K562 treated with DMSO at 1 percent for 48 hours (cell line): ENCODE results near the gene OR2A12. TPM values are rescaled to one million over a fixed set of nuclear protein-coding genes. Genes with fewer than 3 reads are reported as not detected.

Experiments used
- total RNA-seq: library from RNA; unstranded; fragments of 300-600 nt; gene quantifications from 2 replicates; pipeline ENCODE4 v1.2.3, GENCODE V29; 2022; ENCODE audit warnings: low replicate concordance; ENCODE audit errors: extremely low read depth

The OR2A12 gene, protein sequence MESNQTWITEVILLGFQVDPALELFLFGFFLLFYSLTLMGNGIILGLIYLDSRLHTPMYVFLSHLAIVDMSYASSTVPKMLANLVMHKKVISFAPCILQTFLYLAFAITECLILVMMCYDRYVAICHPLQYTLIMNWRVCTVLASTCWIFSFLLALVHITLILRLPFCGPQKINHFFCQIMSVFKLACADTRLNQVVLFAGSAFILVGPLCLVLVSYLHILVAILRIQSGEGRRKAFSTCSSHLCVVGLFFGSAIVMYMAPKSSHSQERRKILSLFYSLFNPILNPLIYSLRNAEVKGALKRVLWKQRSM
- not detected in 2 replicates for total RNA-seq

DNA sequence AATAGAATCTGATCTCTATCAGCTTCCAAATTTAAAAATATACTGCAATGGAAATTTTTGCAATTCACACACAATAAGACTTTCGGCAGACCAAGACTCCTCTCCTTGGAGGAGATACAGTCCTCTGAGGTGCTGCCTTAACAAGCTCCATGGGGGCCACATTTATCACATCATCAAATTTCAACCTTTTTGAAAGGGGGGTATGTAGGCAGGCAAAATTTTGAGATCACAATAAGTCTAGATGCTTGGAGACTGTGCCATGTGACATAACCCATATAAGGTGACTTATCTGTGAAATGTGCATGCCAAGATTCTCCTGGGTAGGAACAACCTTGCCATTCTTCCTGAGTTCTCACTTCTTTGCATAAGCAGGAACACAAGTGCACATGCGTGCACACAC, at the start of gene OR2A12:
OR2A12 (plus strand) TSS at position 301 of the 400 bp plus-strand sequence. CDS start 8,830 bp downstream, outside the sequence.

GRCh38 chr7:144048648-144049047, 37.4 kb upstream of the OR2A12 start, which contains the start of gene OR2A5:
Gene OR2A5, plus strand, starts transcription at chr7:144048948. Its CDS starts 1,454 bp downstream, at chr7:144050402.

GRCh38 chr7:144069511-144069910, 16.6 kb upstream of the OR2A12 start, which contains the start of gene OR2A25:
Gene OR2A25, plus strand, starts transcription at chr7:144069811. Its CDS starts 4,409 bp downstream, at chr7:144074220.

GRCh38 chr7:144109283-144109682, 23.2 kb downstream of the OR2A12 start, which contains the start of gene OR2A2:
Gene OR2A2, plus strand, starts transcription at chr7:144109583. Its CDS starts 0 bp downstream, at chr7:144109583.

DNA sequence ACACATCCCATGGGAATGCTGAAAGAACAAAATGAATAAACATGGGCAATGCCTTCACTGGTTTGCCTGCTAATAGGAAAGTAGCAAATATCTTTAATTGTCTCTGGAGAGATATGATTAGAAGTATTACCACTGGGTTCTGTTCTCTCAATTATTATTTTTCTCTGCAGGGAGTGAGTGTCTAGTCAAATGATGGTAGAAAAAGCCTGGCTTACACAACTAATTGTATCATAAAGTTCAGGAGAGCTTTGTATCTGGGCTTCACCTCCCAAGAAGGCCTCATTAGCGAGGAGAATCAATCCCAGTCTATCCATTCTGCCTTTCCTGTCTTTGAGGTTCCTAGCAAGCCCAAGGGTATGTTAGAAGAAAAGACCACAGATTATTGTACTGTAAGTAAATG, 36.8 kb downstream of the OR2A12 start, which contains the start of gene OR2A14:
OR2A14 (plus strand) TSS at position 301 of the 400 bp plus-strand sequence. CDS start 5,937 bp downstream, outside the sequence.

Other genes with a start within 250 kb of the OR2A12 start
- not detected in 2 replicates for gene TCAF1, start 184.1 kb upstream of the OR2A12 start, total RNA-seq
- gene OR2F2, start 151.0 kb upstream of the OR2A12 start, total RNA-seq: not detected in 2 replicates
- not detected in 2 replicates for gene OR2F1, start 131.4 kb upstream of the OR2A12 start, total RNA-seq
- not detected in 2 replicates for gene OR6B1, start 86.0 kb upstream of the OR2A12 start, total RNA-seq
- not detected in 2 replicates for gene OR2A5, start 37.3 kb upstream of the OR2A12 start, total RNA-seq
- not detected in 2 replicates for gene OR2A25, start 16.5 kb upstream of the OR2A12 start, total RNA-seq
- not detected in 2 replicates for gene OR2A2, start 23.3 kb downstream of the OR2A12 start, total RNA-seq
- gene OR2A14, start 36.9 kb downstream of the OR2A12 start, total RNA-seq: not detected in 2 replicates
- not detected in 2 replicates for gene CTAGE4, start 97.2 kb downstream of the OR2A12 start, total RNA-seq
- not detected in 2 replicates for gene ARHGEF35, start 109.6 kb downstream of the OR2A12 start, total RNA-seq
- gene OR2A42, start 153.3 kb downstream of the OR2A12 start, total RNA-seq: not detected in 2 replicates
- not detected in 2 replicates for gene OR2A7, start 178.5 kb downstream of the OR2A12 start, total RNA-seq
- gene CTAGE8, start 183.0 kb downstream of the OR2A12 start, total RNA-seq: not detected in 2 replicates
- not detected in 2 replicates for gene OR2A1, start 226.1 kb downstream of the OR2A12 start, total RNA-seq